GM04504 (cell line): ENCODE results near the gene ECHS1.
"Not testable (repeated sequence)": the region's sequence is repeated elsewhere in the genome, so short reads cannot be mapped to it uniquely, and the experiment has no call there.

Source experiments
- DNase-seq: peaks from one replicate; pipeline ENCODE4 v3.0.0-alpha.2; 2012; ENCODE audit warnings: low read depth

The ECHS1 gene

DNA sequence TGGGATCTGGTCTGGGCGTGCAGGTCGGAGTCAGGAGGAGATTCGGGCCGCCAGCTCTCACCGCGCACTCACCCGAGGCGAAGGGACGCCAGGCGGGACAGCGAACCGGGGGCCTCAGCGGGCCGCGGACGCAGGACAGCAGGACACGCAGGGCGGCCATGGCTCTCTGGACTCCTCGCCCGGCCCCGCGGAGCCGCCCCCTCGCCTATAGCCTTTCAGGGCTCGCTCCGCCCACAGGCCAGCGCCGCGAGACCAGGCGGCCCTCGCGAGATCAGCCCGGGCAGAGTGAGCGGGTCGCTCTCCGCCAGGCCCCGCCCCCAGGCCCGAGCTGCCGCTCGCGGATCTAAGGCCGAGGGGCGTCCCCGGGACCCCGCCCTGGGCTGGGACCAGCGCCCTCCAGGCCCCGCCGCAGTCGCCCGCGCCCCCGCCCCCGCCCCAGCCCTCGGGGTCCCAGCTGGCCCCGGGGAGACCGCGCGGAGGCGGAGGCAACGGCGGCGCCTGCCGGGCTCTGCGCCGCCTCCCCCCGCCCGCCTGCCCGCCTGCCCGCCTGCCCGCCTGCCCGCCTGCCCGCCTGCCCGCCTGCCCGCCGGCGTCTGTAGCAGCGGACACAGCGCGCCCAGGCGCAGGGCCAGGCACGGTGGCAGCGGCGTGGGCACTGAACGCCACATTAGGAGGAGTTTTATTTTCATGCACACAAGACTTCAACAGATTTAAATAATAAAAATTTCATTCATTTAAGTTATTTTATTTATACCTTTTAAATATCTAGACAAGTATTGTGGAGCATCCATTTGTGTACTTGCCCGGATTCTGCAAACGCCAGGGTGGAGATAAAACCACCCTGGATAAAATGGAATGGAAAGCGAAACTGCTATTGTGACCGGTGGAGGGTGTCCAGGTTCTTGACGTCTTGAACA lies at the start of gene ECHS1:
Gene ECHS1, minus strand, starts transcription at position 181 of the 917 bp plus-strand sequence. Its CDS starts 21 bp downstream, at position 160.
- DNase-seq = peak; percentile 82

DNA sequence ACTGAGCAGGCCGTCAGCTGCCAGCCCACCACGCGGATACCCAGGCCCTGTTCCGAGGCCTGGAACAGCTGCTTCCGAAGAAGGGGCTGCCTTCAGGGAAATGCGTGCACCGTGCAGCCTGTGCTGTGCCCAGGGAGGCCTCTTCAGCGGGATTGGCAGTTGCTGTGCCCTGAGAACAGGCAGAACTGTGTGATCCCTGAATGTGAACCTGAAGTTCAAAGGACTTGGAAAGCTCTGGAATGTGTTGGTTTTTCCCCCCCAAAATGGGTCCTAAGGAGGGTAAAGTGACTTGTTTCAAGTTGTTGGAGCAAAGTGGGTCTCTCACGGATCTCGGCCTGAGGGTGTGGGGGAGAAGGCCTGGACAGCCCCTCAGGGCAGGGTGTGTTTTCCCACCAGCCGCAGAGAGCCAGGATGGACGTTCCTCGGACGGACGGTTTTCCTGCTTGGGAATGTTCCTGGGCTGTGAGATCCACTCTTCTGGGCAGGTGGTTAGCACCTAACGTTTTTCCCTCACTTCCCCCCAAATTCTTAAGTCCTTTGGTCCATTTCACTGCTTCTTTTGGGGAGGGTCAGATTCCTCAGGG lies 49.2 kb upstream of the ECHS1 start:
- DNase-seq = no peak

DNA sequence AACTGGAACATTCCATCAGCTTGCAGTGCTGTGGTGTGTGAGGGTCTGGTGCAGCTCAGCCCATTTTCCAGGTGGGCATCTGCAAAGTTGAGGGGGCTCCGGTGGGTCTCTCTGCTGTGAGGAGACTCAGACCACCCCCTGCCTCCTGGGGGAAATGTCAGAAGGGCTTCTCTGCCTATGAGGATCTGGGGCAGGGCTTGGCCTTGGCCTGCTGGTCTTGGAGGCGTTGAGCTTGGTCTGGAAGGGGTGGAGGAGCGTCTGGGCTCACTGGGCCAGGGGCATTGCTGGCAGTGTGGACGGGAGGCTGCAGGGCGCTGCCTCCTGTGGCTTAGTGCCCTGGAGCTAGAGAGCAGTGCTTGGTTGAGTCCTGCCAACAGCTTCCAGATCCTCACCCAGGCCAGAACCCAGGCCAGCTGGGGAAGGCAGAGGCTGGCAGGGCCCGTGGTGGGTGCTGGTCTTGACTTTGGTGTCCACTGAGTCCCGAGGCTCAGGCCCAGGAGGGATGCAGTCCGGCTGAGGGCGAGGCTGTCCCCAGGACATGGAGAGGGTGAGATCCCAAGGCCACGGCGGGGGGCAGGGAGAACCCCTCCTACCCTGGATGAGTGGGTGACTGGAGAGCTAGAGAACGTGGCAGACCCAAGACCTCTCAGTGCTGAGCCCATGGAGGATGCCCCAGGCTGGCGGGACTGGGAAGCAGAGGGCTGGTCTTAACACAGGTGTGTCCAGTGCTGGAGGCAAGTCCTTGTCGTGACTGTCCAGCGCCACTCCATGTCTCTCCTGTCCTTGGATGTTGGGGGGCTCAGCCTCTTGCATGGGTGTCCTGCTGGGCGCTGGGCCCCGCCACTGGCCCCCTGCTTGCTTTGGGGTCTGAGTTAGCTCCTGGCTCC lies 48.4 kb upstream of the ECHS1 start:
- DNase-seq = no peak

DNA sequence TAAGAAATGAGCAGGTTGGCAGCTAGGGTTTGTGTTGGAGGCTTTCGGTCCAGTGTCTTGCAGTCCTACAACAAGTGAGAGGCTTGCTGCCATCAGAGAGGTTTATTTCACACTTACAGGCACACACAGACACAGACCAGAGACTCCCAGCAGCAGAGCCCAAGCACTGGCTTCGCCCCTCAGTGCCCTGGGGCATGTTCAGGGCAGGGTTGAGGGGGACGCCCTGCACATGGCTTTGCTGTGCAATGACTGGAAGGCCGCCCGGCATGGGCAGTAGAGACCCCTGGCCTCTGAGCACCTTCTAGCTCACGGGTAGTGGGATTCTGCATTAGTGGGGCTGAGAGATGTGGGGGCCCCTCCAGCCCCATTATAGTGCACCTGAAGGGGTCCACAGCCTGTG lies 47.4 kb upstream of the ECHS1 start:
- DNase-seq = no peak

DNA sequence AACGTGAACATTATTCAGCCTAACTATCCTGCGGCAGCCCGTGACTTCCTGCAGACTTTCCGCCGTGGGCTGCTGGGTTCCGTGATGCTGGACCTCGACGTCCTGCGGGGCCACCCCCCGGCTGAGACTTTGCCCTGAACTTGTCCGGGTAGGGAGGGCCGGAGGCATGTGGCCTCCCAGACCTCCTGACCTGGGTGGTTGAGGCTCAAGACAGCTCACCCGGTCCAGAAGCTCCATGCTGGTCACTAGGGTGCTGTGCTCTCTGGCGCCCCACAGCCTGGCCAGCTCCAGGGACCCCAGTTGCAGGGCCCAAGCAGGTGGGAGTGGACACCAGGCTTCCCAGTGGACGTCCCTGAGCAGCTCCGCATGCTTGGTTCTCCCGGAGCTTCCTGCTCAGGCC lies 46.9 kb upstream of the ECHS1 start:
- DNase-seq = no peak

DNA sequence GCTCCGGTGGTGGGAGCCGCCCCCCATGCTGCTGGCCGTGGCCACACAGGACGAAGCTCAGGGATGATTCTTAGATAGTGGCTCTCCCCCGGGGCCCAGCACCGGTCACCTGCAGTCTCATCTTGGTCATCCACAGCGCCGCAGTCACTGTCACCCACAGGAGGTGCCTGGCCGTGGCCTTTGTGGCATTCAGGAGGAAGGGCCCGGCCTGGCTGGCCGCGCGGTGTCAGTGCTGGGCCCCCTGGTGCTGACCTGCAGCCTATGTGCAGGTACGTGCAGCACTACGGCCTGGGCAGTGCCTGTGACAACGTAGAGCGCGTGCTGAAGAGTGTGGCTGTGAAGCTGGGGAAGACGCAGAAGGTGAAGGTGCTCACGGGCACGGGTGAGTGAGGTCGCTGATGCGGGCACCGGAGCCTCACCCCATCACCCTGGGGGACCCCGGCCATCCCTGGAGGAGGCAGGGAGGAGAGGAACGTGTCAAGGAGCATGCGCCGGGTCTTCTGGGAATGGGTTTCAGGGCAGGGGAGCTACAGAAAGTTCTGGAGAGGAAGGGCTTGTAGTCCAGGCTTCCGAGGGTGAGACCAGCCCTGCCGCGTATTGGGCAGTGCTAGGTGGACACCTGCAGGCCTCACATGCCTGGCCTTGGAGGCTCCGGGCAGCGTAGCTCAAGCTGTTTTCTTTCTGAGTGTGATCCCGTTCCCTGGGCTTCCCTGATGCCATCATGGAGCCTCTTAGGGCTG lies 46.2 kb upstream of the ECHS1 start:
- no peak for DNase-seq

DNA sequence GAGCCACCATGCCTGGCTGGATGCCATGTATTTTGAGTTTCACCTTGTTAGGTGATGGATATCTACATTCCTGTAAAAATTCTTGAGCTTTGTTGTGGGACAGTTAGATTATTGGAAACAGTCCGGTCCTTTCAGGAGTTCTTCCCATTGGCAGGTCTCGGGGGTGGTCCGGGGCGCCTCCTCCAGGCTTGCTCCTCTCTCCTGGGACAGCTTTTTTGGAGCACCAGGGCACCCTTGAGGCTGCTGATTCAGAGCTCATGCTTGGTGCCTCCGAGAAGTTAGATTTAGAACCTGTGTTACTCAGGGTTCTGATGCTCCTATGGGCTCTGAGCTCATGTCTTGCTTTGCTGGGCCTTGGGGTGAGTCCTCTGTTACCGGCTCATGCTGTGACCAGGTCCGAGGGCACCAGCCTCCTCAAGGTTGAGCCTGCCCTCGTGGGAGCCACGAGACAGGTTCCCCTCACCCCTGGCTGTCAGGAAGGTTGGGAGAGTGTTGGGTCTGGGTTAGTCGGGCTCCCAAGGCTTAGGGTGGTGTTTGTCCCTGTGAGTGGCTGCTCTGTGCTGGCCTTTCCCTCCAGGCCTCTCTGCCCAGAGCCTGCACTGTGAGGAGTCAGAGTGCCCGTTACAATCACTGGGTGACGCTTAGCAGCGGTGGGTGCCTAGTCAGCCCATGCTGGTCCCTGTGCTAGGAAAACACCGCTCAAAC lies 45.3 kb upstream of the ECHS1 start:
- DNase-seq = no peak

DNA sequence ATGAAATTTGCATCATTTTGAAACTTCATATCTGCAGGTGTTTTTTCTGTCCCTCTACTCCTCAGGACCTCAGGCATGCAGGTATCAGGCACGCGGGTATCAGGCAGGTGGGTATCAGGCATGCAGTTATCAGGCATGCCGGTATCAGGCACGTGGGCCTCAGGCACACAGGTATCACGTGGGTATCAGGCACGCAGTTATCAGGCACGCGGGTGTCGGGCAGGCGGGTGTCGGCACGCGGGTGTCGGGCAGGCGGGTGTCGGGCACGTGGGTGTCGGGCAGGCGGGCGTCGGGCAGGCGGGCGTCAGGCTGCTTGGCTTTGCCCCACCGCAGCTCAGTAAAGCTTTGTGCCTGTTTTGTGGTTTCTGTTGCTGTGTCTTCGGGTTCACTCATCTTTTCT lies 42.6 kb upstream of the ECHS1 start:
- no peak for DNase-seq

DNA sequence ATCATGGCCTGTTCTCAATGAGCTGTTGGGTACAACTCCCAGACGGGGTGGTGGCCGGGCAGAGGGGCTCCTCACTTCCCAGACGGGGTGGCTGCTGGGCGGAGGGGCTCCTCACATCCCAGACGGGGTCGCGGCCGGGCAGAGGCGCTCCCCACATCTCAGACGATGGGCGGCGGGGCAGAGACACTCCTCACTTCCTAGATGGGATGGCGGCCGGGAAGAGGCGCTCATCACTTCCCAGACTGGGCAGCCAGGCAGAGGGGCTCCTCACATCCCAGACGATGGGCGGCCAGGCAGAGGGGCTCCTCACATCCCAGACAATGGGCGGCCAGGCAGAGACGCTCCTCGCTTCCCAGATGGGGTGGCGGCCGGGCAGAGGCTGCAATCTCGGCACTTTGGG lies 41.2 kb upstream of the ECHS1 start:
- DNase-seq = not testable (repeated sequence)

DNA sequence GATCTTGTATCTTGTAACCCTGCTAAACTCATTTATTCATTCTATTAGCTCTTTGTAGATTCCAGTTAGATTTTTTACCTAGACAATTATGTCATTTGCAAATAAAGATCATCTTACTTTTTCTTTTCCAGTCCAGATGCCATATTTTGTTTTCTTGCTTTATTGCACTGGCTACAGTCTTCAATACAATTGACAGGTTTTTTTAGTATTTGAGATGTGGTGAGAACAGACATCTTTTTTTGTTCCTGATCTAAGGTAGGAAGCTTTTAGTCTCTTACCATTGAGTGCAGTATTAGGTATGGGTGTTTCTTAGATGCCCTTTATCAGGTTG lies 39.2 kb upstream of the ECHS1 start:
- DNase-seq = no peak

DNA sequence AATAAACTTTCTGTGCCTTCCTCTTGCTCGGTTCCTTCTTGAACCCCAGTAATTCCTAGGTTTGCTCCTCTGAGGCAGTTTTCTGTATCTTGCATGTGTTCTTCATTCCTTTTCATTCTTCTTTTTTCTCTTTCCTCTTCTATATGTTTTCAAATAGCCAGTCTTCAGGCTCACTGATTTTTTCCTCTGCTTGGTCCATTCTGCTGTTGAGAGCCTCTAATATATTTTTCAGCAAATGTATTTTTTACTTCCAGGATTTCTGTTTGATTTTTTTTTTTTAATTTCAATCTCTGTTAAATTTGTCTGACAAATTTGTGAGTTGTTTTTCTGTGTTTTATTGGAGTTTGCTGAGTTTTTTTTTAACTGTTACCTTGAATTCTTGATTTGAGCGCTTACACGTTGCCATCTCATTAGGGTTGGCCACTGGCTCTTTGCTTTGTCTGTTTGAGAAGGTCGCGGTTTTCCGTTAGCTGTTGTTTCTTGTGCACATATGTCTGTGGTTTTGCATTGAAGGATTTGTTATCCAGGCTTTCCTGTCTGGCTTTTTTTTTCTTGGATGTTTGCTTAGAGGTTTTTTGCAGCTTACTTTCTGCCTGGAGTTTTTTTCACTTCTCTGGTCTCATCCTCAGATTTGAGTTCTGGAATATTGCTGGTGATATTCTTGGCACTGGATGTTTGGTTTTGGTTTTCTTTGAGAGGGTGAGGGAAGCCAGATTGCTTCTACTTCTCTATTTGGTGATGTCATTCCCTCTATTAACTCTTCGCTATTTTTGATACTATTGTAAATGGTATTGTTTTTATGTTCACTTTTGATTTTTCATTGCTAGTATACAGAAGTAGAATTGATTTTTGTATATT lies 38.6 kb upstream of the ECHS1 start:
- DNase-seq = no peak

DNA sequence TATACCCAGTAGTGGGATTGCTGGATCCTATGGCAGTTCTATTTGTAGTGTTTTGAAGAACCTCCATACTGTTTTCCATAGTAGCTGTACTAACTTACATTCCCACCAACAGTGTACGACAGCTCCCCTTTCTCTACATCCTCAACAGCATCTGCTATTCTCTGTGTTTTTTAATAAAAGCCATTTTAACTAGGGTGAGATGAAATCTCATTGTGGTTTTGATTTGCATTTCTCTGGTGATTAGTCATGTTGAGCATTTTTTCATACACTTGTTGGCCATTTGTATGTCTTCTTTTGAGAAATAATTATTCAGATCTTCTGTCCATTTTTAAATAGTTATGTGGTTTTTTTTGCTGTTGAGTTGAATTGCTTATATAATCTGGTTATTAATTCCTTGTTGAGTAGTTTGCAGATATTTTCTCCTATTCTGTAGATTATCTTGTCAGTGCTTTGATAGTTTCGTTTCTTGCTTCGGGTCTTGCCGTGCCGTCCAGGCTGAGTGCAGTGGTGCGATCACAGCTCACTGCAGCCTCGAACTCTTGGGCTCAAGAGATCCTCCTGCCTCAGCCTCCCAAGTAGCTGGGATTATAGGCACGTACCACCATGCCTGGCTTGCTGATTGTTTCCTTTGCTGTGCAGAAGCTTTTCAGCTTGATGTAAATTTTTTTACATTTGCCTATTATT lies 32.8 kb upstream of the ECHS1 start:
- no peak for DNase-seq

DNA sequence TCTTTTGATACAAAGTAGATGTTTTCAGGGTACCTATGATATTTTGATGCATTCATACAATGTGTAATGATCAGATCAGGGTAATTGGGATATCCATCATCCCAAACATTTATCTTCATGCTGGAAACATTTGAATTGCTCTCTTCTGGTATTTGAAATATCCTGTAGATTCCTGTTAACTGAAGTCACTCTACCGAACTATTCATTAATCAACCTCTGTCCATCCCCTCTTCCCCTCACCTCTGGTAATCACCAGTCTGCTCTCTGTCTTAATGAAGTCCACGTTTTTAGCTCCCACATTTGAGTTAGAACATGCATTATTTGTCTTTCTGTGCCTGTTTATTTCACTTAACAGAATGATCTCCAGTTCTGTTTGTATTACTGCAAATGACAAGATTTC lies 32.1 kb upstream of the ECHS1 start:
- DNase-seq = no peak

DNA sequence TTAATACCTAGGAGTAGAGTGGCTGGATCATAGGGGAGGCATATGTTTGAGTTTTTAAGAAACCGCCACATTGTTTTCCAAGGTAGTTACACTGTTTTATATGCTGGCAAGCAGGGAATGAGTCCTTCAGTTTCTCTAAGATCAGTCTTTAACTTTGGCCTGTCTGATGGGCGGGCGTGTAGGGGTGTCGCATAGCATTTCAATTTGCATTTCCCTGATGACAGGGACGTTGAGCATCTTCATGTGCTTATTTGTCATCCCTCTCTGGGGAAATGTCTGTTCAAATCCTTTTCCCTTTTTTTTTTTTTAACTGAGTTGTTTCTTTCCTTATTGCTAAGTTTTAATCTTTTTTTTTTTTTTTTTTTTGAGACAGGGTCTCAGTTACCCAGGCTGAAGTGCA lies 30.6 kb upstream of the ECHS1 start:
- DNase-seq = no peak

DNA sequence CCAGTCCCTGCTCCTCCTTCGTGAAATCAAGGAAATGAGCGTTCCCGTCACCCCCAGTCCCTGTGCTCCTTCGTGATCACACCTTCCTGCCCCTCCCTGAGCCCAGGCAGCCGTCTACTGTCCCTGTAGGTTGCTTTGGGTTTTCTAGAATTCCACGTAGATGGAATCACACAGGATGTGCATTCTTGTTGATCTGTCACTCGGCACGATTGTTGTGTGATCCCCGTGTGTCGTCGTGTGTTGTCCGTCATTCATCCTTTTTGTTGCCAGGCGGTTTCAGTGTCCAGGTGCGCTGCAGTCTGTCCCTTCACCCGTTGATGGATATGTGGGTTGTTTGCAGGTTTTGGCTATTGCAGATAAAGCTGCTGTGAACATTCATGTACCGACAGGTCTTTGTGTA lies 30.2 kb upstream of the ECHS1 start:
- DNase-seq = no peak

DNA sequence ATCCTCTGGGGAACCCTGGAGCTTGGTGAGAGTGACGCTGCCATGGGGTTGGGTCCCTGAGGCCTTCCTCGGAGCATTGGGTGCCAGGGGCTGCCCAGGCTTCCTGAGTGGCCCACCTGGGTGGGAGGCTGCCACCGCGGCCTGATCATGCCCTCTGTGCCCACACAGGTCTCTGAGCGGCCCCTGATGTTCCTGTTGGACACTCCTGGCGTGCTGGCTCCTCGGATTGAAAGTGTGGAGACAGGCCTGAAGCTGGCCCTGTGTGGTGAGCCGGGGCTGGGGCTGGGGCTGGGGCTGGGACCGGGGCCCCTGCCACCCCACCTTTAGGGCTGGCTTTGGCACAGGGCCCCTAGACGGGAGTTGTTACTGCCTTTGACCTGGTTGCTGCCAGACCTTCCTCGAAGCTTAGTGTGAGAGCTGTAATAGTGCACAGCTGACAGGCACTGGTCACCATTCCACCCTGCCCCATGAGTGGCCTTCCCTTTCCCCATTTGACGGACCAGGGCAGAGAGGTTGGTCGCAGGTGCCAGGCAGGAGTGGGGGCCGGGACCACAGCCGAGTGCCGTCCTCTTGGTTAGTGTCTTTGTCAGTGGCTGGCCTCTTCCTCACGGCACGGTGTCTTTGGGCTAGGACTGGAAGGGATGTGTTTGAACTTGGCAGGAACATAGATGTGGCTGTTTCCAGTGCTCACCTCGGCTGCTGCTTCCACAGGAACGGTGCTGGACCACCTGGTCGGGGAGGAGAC lies 29.0 kb upstream of the ECHS1 start:
- DNase-seq = no peak

DNA sequence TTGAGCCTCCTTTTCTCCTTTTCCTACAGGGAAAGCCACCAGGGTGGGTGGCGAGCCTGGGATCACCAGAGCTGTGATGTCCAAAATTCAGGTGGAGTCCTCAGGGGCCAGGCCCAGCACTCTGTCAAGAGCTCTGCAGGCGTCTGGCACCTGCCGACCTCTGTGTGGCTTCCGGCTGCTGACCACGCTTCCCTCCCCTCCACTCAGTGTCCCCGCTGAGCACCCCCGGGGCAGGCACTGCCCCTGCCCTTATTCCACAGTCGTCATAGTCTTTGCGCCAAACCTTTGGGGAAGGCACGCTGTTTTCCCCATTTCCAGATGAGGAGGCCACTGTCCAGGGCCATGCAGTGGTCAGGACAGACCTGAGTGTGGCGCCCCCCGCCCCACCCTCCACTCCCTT lies 28.3 kb upstream of the ECHS1 start:
- DNase-seq = no peak

DNA sequence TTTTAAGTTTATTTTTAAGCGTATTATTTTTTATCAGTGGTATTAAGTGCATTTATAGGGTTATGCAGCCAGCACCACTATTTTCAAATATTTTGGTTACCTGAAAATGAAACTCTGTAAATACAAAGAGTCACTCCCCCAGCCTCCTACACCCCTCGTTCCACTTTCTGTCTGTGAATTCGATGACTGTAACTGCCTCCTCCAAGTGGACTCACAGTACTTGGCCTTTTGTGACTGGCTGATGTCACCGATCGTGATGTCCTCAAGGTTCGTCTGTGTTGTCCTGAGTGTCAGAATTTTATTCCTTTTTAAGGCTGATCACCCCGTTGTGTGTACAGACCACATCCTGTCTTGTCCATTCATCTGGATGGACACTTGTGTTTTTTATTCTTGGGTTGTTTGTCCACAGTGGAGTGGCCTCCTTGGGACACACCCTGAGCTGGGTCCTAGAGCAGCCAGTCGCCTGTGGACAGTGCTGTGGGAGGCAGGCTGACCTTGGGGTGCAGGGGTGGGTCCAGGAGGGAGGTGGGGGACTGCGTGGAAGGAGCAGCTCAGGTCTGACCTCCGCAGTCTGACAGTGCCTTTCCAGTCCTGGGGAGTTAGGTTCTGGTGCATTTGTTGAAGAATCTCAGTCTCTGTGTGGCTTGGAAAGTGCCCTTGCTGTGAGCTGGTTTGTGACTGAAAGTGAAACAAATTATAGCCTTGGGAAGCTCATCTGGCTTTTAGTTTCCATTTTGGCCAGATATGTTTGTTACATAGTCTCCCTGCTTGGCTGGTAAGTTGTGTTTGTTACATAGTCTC lies 27.7 kb upstream of the ECHS1 start:
- DNase-seq = no peak
